Stimulated activated CD8-positive, alpha-beta memory T cell treated with anti-CD3 and anti-CD28 coated beads, Interleukin-15, amount 100 ng/mL, for 1 hour (primary cell): ENCODE results near the gene OR52E5.

Experiments used
- DNase-seq: peaks from one replicate; pipeline ENCODE4 v3.0.0-alpha.2; 2020; ENCODE audit warnings: low read depth

The OR52E5 gene

GRCh38 chr11:5892908-5893307 lies at the start of gene OR52E5:
OR52E5 (plus strand) TSS chr11:5893208; CDS start chr11:5900777, 7,569 bp downstream.
- DNase-seq = no peak

- DNase-seq = no peak
These were observed 46.3 kb upstream of the OR52E5 start for GRCh38 chr11:5846701-5847100.

- no peak for DNase-seq
These were observed 45.3 kb upstream of the OR52E5 start for GRCh38 chr11:5847711-5848110.

- no peak for DNase-seq
These were observed 42.0 kb upstream of the OR52E5 start for GRCh38 chr11:5851002-5851401.

- DNase-seq = no peak
These were observed 35.4 kb upstream of the OR52E5 start, which contains the start of gene OR52E8 for GRCh38 chr11:5857590-5857989. OR52E8 (minus strand) TSS chr11:5857690; CDS start chr11:5857690, 0 bp downstream.

- no peak for DNase-seq
These were observed 27.2 kb upstream of the OR52E5 start for GRCh38 chr11:5865826-5866225.

- DNase-seq = no peak
These were observed 14.4 kb upstream of the OR52E5 start for GRCh38 chr11:5878564-5878963.

GRCh38 chr11:5880329-5880728 lies 12.7 kb upstream of the OR52E5 start, which contains the start of gene OR52E4:
OR52E4 (plus strand) TSS chr11:5880629; CDS start chr11:5884293, 3,664 bp downstream.
- DNase-seq = no peak

GRCh38 chr11:5881756-5882155 lies 11.3 kb upstream of the OR52E5 start:
- DNase-seq = no peak

- DNase-seq = no peak
These were observed 5.8 kb upstream of the OR52E5 start for GRCh38 chr11:5887172-5887571.

- DNase-seq = no peak
These were observed 5.3 kb upstream of the OR52E5 start for GRCh38 chr11:5887661-5888060.

- DNase-seq = no peak
These were observed 1.7 kb upstream of the OR52E5 start for GRCh38 chr11:5891216-5891800.

- no peak for DNase-seq
These were observed 6.5 kb downstream of the OR52E5 start for GRCh38 chr11:5899534-5899933.

- no peak for DNase-seq
These were observed 17.5 kb downstream of the OR52E5 start for GRCh38 chr11:5910540-5910939.

GRCh38 chr11:5922749-5923426 lies 29.9 kb downstream of the OR52E5 start:
- no peak for DNase-seq

GRCh38 chr11:5923427-5923776 lies 30.4 kb downstream of the OR52E5 start:
- no peak for DNase-seq

GRCh38 chr11:5923794-5924193 lies 30.8 kb downstream of the OR52E5 start:
- DNase-seq = no peak

- no peak for DNase-seq
These were observed 35.3 kb downstream of the OR52E5 start for GRCh38 chr11:5928271-5928670.

GRCh38 chr11:5928811-5929210 lies 35.8 kb downstream of the OR52E5 start:
- DNase-seq = no peak

GRCh38 chr11:5929571-5930368 lies 36.8 kb downstream of the OR52E5 start:
- no peak for DNase-seq

- DNase-seq = no peak
These were observed 37.6 kb downstream of the OR52E5 start for GRCh38 chr11:5930614-5931013.

GRCh38 chr11:5931061-5931460 lies 38.1 kb downstream of the OR52E5 start:
- DNase-seq = no peak

- no peak for DNase-seq
These were observed 39.7 kb downstream of the OR52E5 start for GRCh38 chr11:5932671-5933070.
